Natural killer cell (primary cell): ENCODE measurements around the gene RNF157. TPM values are rescaled to one million over a fixed set of nuclear protein-coding genes. Genes with fewer than 3 reads are reported as not detected.
A peak's percentile ranks its signal among the peaks of the same experiment; 100 is the strongest.
"Not testable (repeated sequence)": the region's sequence is repeated elsewhere in the genome, so short reads cannot be mapped to it uniquely, and the experiment has no call there.

Experiments
- ATAC-seq, 3 donors: fragments of 150-1000 bp in 2 of 3; fragments of 200-7000 bp in 1 of 3; cut with Tn5 transposase; 1 replicate in 1 of 3; 2 replicates in 2 of 3; pipeline ENCODE4 v1.10.0; 2021; ENCODE audit warnings: mild to moderate bottlenecking in 2 of 3, moderate library complexity in 2 of 3
- DNase-seq, 2 donors: peaks; one replicate each; pipeline versions ENCODE4 v3.0.0 to v3.0.0-alpha.2; 2013 to 2021; ENCODE audit warnings: mixed read lengths in 1 of 2
- H3K27ac ChIP-seq: one replicate; pipeline ENCODE4 v1.5.1; 2013; ENCODE audit warnings: mild to moderate bottlenecking, low read length
- H3K27me3 ChIP-seq: one replicate; pipeline ENCODE4 v1.6.1; 2013; ENCODE audit warnings: low read length; ENCODE audit not compliant: control insufficient read depth, insufficient read depth
- H3K36me3 ChIP-seq: one replicate; pipeline ENCODE4 v1.6.1; 2013; ENCODE audit warnings: low read length; ENCODE audit not compliant: control insufficient read depth, insufficient read depth
- H3K4me1 ChIP-seq: one replicate; pipeline ENCODE4 v1.6.1; 2013; ENCODE audit warnings: low read length; ENCODE audit not compliant: control insufficient read depth, insufficient read depth
- H3K4me3 ChIP-seq: one replicate; pipeline ENCODE4 v1.5.1; 2013; ENCODE audit warnings: low read length
- H3K9me3 ChIP-seq: one replicate; pipeline ENCODE4 v1.6.1; 2013; ENCODE audit warnings: low read length; ENCODE audit not compliant: control insufficient read depth, insufficient read depth
- H3K27ac Mint-ChIP-seq, 2 donors: one replicate each; pipeline ENCODE4 v1.8.0; 2022; ENCODE audit warnings: mild to moderate bottlenecking in 2 of 2, mixed read lengths in 2 of 2, moderate library complexity in 1 of 2
- H3K27me3 Mint-ChIP-seq, 2 donors: one replicate each; pipeline ENCODE4 v1.8.0; 2022; ENCODE audit warnings: low read depth in 2 of 2, mixed read lengths in 2 of 2
- H3K36me3 Mint-ChIP-seq: one replicate; pipeline ENCODE4 v1.8.0; 2022; ENCODE audit warnings: mixed read lengths
- H3K4me1 Mint-ChIP-seq, 2 donors: one replicate each; pipeline ENCODE4 v1.8.0; 2022; ENCODE audit warnings: mixed read lengths in 2 of 2
- H3K4me3 Mint-ChIP-seq: one replicate; pipeline ENCODE4 v1.8.0; 2022; ENCODE audit warnings: mild to moderate bottlenecking, moderate library complexity, mixed read lengths
- H3K9me3 Mint-ChIP-seq, 2 donors: one replicate each; pipeline ENCODE4 v1.8.0; 2022; ENCODE audit warnings: mixed read lengths in 2 of 2
- CTCF ChIP-seq: fragments of 200-600 bp; IDR thresholded peaks from one replicate; pipeline ENCODE4 v1.8.0; 2022; ENCODE audit warnings: antibody characterized with exemption
- WGBS: methylation state at CpG from one replicate; pipeline ENCODE4 v1.1.7; 2013; ENCODE audit warnings: missing lambda C conversion rate; ENCODE audit not compliant: insufficient coverage; 5-methylcytosine and 5-hydroxymethylcytosine counted together
- intact Hi-C: fragments of 100-400 bp; cut with micrococcal nuclease; formaldehyde crosslinking; loops from one replicate; pipeline ENCODE4 v1.14.2; 2022
- total RNA-seq, 4 donors: library from RNA; stranded (reverse); fragments of 120-200 nt in 1 of 4; gene quantifications; one replicate each; pipeline versions ENCODE4 v1.2.3 to v1.2.4, GENCODE V29; 2013 to 2022

The RNF157 gene
- total RNA-seq, 3 donors from 2014 or later (not counting 1 experiment from before 2014, with no cell fraction given): 4.9 to 9.1 (median 8.5) TPM

GRCh38 chr17:76248013-76248782 is 7.9 kb upstream of the RNF157 start:
- peaks cover 9% of the 10 kb centered on the region for H3K27me3 ChIP-seq
- no peak for TF ChIP-seq CTCF

GRCh38 chr17:76247304-76247703 is 7.0 kb upstream of the RNF157 start:
- no peaks in the 10 kb centered on the region for H3K9me3 Mint-ChIP-seq
- H3K27ac Mint-ChIP-seq: no peak overlapping the region

More at GRCh38 chr17:76248013-76248782, 7.9 kb upstream of the RNF157 start:
- Mint-ChIP-seq H3K4me1 (peaks cover 20 to 21% of the 10 kb centered on the region in 2 donors), H3K27ac (no peak overlapping the region), H3K4me3 (no peak overlapping the region), H3K9me3 (no peaks in the 10 kb centered on the region), H3K27me3 (no peaks in the 10 kb centered on the region), H3K36me3 (no peaks in the 10 kb centered on the region)
- Histone ChIP-seq H3K27ac (no peak overlapping the region), H3K4me3 (no peak overlapping the region), H3K9me3 (no peaks in the 10 kb centered on the region), H3K4me1 (peaks cover 29% of the 10 kb centered on the region), H3K36me3 (no peaks in the 10 kb centered on the region)
- intact Hi-C loops: no loop called here
- DNase-seq: no peak
- ATAC-seq: no peak
- 92% methylated on average over 11 of the region's 11 CpGs for WGBS

GRCh38 chr17:76246080-76247066 is 6.1 kb upstream of the RNF157 start:
- Histone ChIP-seq H3K4me1 (peaks cover 17% of the 10 kb centered on the region), H3K27me3 (peaks cover 20% of the 10 kb centered on the region), H3K27ac (no peak overlapping the region), H3K36me3 (no peaks in the 10 kb centered on the region), H3K9me3 (no peaks in the 10 kb centered on the region), H3K4me3 (no peak overlapping the region)
- DNase-seq: peak in 1 of 2 donors; percentile 69
- Mint-ChIP-seq H3K36me3 (no peaks in the 10 kb centered on the region), H3K4me1 (peaks cover 4% of the 10 kb centered on the region in 2 donors), H3K4me3 (no peak overlapping the region), H3K27me3 (peaks cover 0 to 5% of the 10 kb centered on the region in 2 donors), H3K9me3 (no peaks in the 10 kb centered on the region), H3K27ac (no peak overlapping the region)
- WGBS: 67% methylated on average over 7 of the region's 7 CpGs
- intact Hi-C loops: no loop called here
- ATAC-seq: peak in 2 of 3 donors; percentile 29 to 54
- TF ChIP-seq CTCF: no peak

More at GRCh38 chr17:76247304-76247703, 7.0 kb upstream of the RNF157 start:
- H3K36me3 Mint-ChIP-seq: no peaks in the 10 kb centered on the region
- no peak overlapping the region for H3K4me3 Mint-ChIP-seq
- Histone ChIP-seq H3K36me3 (no peaks in the 10 kb centered on the region), H3K9me3 (no peaks in the 10 kb centered on the region), H3K27ac (no peak overlapping the region), H3K4me3 (no peak overlapping the region), H3K27me3 (peaks cover 13% of the 10 kb centered on the region), H3K4me1 (peaks cover 20% of the 10 kb centered on the region)
- no peak for TF ChIP-seq CTCF
- DNase-seq: no peak
- peaks cover 11 to 12% of the 10 kb centered on the region in 2 donors for H3K4me1 Mint-ChIP-seq
- no peak for ATAC-seq
- intact Hi-C loops: no loop called here
- H3K27me3 Mint-ChIP-seq: peaks cover 0 to 3% of the 10 kb centered on the region in 2 donors
- WGBS: 98% methylated on average over 5 of the region's 8 CpGs

- 96% methylated on average over 8 of the region's 8 CpGs for WGBS
- H3K4me3 ChIP-seq, H3K36me3 Mint-ChIP-seq, H3K27ac ChIP-seq, DNase-seq, ATAC-seq, H3K4me1 Mint-ChIP-seq, H3K4me3 Mint-ChIP-seq, H3K9me3 Mint-ChIP-seq, H3K27ac Mint-ChIP-seq, H3K36me3 ChIP-seq, H3K9me3 ChIP-seq: not testable (repeated sequence)
- H3K27me3 Mint-ChIP-seq: peaks cover 0 to 12% of the 10 kb centered on the region in 2 donors
- intact Hi-C loops: loop anchor here (5.0 kb wide), 1 partner anchor 33 kb away; no protein-coding TSS in a partner anchor
- H3K27me3 ChIP-seq: peaks cover 20% of the 10 kb centered on the region
- peaks cover 26% of the 10 kb centered on the region for H3K4me1 ChIP-seq
These were observed 4.4 kb upstream of the RNF157 start for GRCh38 chr17:76244721-76245120.
